ENCODE measurements around the gene GGACT.
A peak's percentile ranks its signal among the peaks of the same experiment; 100 is the strongest.

The GGACT gene

DNA sequence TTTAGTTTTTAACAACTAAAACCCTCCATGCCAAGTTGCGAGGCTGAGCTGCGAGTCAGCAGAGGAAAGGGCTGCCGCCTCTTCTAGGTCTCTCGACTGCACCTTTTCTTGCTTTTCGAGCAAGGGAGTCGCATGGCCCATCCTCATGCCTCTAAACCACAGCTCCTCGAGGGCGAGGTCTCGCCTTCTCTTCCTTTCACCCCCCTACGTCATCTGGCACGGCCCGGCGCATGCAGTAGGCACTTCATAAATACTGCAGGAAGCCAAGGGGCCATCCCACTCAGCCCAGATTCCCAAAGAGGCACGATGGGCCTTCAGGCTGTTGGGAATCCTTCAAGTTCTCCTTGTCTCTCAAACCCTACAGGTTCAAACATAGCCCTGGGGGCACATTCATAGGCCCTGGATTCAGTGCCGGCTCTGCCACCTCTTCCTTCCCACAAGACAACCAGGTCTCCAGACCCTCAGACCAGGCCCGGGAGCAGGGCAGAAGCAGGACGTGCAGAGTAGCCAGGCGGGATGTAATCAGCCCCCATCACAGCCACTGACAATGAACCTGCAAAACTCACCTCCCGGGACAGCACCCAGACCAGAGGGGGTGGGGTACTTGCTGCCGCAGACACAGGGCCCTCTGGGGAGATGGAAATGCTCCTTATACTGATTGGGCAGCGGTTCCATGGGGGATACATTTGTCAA, 41.7 kb downstream of the GGACT start:
- no peak for DNase-seq (ENCODE audit: low read depth)

DNA sequence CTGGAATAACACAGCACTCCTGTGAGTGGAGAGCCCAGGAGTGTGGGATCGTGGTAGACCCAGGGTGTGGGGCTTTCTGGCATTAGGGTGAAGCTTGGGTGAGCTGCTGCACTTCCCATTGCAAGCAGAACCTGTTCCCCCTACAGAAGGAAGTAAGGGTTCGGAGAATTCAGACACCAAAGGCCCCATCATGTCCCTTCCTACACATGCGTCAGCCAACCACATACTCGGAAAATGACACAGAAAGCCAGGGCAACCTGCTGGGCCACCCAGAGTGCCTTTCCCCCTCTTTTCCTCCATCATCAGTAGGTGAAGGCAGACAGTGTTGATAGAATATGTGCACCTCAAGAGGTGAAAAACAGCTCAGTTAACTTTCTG, 42.9 kb downstream of the GGACT start:
- DNase-seq (ENCODE audit: low read depth): no peak

DNA sequence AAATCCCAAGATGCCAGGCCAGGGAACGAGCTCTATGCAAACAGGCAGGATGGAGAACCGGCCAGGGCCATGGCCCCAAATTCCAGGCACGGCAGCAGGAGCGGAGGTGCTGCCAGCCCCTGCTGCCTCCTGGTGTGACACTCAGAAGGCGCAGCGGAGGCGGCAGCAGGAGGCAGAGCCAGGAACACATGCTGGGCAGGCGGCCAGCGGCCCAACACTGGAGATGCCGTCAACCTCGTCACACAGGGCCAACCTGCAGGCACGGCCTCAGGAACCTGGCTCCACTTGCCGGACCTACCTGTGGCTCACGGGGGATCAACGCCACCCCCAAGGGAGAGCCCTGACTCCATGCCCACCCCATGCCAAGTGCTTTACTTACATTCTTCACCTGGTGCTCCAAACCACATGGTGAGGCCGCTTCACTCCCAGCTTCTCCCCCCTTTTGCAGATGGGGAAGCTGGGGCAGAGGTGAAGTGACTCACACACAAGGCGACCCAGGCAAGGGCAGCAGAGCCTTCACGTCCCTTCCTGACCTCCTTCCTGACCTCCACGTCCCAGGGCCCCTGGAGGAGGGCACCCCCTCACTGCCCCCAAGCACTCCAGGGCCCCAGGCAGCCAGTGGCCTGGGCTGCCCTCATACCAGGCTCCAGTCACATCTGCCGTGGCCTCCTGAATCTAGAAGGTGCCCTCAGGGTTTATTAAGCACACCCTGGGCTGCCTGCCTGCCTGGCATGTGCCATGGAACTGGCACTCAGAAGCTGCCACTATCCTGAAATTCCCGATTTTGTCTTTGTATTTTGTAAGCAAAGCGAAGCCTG, 43.5 kb downstream of the GGACT start:
- no peak for DNase-seq (ENCODE audit: low read depth)

DNA sequence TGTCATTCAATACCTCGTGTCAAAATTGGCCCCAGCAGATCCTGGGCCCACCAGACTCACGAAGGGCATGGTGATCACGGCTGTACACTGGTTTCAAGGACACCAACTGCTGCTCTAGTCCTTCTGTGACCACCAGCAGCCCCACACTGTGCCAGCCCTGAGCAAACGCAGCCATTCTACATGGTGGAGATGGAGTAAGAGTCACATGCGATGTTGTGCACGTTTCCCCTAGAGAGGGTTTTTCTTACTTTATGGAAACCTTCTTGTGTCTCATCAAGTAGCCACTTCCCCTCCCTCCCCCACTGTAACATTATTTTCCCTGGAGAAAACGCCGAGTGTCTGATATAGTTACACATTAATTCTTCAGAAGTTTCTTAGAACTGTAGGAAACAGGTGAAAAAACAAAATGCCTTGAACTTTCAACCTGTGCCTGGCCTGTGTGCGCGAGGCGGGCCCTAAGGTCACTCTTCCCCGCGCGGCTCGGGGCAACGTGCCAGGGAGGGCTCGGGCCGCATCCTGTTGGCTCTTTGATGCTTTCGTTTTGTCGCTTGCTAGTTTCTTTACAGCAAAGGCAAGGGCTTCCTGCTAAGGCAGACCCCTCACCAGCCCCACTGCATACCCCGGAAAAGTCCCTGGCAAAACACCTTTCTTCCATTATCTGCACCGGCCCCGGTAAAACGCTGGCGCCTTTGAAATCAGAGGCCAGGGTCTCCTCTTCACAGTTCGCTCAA, 44.6 kb downstream of the GGACT start:
- no peak for DNase-seq (ENCODE audit: low read depth)

DNA sequence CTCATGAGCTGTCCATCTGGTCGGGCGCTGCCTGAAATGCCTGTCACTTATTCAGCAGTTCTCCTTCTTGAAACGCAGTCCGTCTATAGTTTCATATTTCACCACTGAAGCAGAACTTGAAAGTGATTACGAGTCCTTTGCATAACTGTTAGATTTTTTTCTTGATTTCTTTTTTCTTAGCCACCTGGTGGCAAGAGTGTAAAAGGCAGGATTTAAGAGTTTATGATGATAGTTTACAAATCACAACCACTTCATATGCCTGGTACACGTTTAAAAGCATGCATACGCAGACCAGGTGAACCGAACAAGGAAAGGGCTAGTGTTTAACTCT, 45.8 kb downstream of the GGACT start:
- peak; percentile 31 for DNase-seq (ENCODE audit: low read depth)

DNA sequence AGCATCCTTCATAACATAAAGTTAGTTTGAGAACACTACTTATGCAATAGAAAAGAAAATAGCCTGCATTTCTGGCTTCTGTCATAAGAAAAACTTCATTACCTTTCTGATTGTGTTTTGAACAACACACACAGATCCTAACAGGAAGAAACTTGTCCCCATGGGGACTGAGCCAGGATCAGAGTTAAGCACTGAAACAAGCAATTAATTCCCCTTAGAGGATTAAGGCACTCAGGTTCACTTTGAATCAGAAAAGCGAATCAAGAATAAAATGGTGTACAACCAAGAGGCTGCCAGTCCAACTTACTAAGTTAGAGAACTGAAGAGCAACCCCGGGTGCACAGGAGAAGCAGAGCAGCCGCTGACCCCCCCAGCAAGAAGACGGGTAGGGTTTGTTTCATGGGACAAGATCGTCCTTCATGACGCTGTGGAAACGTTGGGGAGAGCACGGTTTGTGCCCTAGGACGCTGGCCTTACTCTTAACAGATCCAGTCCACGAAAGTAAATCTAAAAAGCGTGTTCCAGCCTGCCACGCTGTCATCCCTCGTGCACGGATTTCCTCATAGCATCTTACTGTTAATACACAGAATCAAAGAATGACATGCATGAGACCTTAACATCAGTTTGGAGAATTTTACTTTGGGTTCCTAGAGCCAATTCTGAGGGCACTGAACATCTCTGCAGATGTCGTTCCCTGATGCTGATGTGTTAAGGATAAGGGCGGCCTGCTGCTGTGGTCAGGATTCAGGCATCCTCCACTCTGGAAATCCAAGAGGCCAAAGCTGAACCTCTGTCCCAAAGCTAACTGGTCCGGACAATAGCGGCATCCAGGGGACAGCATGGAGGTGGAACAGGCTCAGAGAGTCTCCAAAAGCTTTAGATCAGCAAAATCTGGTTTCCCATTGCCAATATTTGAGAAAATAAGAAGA, 46.4 kb downstream of the GGACT start:
- DNase-seq (ENCODE audit: low read depth): no peak

DNA sequence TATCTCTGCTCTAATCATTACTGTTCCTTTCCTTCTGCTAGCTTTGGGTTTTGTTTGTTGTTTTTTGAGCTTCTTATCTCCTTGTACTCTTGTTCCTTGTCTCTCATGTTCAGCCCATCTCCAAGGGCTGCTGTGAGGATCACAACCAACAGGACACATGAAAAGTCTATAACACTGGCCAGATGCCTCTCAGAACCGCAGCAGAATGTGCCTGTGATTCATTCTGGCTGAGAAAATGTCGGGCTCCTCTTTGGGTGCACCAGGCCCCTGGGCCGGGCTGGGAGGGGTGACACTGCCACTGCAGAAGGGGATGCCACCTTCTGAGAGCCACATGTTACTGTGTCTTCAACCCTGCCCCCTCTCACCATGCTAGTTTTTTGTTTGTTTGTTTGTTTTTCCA, 48.0 kb downstream of the GGACT start:
- no peak for DNase-seq (ENCODE audit: low read depth)

DNA sequence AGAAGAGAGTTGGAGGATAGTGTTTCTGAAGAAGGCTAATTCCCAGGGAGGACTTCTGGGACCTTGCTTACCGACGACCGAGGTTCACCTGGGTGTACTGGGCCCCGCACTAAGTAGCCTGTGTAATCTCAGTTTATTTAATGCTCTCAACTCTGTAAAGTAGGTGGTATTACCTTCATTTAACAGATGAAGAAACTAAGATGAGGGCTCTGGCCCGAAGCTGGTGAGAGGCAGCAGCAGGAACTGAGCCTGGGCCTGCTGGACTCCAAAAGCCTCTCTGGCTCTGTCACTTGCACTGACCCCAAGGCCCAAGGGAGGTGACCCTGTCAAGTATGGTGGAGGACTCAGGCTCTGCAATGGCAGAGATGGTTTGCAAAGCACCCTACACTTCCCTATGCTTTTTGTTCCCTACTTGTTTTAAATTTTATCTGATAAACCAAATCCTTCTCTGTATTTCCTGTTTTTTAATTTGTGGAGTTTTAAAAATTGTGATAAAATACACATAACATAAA, 50.6 kb downstream of the GGACT start:
- no peak for DNase-seq (ENCODE audit: low read depth)

DNA sequence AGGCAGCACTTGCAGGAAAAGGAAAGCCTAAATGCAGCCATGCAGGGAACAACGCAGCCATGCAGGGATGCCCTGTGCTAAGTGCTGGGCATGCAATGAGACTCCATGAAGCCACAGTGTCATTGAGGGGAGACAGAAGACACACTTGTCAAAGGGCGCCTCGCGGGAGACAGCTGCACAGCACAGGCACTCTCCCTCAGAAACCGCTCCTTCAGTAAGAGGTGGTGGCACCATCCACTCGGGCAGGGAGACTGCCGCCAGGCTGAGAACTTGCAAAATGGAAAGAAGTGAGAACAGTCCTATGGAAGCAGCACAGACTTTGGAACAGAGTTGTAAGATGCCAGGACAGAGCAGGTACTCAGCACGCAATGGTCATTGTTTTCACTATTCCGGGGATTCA, 51.1 kb downstream of the GGACT start:
- no peak for DNase-seq (ENCODE audit: low read depth)

DNA sequence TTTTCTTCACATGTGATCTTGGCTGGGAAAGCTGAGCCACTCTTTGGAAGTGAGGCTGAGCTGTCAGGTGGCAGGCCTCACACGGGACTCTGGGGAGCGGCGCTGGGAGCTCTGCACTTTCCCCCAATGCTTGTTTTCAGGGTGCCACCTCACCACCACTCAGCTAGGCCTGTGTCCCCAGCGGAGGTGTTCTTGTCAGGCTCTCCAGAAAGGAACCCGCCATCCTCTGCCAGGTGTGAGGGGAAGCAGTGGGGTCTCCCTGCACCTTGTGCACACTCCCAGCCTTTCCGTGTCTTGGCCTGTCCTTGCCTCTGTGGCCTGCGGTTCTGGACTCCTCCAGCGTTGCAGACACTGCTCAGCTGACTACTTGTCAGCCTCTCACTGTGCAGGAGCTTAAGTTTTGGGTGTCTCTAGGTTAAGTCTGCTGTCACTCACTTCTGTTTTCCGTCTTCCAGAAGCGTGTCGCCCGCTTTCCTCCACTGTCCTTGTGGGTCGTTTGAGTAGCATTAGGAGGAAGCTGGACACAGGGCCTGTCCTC, 51.9 kb downstream of the GGACT start:
- DNase-seq (ENCODE audit: low read depth): no peak

DNA sequence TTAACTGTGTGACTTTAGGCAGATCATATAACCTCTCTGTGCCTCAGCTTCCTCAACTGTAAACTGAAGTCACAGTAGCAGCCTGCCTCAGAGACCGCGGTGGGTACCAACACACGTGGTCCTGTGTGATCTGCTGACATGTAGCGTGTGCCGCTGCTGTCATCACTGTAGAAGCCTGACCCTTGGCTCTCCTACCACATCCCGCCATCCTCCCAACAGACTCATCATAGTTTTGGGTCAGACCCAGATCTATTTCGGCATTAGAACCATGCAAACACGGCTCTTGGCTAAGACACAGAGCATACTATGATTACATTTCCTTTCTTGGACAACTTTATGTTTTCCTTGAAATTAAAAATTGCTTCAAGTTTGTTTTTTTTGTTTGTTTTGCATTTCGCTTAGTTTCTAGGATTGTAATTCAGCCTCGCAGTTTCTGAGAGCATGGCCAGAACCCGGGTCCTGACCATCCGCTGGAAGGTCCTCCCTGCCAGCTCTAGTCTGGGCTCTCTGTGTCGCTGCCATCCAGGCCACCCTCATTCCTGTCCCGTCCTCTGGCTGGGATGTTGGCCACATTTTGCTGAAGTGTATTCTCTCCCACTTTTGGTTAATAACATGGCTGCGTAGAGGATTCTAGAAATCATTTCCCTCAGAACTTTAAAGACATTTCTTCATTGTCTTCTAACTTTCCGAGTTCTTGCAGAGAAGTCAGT, 53.0 kb downstream of the GGACT start:
- no peak for DNase-seq (ENCODE audit: low read depth)

DNA sequence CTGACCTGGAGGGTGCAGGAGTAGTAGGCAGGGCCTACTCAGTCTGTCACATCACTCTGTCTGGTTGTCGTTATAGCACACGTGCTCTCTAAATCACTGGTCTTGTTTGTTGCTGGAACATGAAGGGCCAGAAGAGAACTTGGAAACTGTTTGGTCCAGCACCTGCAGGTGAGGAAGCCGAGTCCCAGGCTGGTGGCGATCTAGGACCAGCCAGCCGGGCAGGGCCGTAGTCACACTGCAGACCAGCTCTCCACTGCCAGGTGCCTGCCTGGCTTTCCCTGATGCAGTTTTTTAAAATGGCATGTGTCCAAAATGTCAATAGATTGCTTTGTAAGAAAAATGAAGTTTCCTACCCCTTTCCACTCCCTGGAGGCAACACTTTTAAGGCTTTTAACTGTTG, 53.7 kb downstream of the GGACT start:
- no peak for DNase-seq (ENCODE audit: low read depth)

DNA sequence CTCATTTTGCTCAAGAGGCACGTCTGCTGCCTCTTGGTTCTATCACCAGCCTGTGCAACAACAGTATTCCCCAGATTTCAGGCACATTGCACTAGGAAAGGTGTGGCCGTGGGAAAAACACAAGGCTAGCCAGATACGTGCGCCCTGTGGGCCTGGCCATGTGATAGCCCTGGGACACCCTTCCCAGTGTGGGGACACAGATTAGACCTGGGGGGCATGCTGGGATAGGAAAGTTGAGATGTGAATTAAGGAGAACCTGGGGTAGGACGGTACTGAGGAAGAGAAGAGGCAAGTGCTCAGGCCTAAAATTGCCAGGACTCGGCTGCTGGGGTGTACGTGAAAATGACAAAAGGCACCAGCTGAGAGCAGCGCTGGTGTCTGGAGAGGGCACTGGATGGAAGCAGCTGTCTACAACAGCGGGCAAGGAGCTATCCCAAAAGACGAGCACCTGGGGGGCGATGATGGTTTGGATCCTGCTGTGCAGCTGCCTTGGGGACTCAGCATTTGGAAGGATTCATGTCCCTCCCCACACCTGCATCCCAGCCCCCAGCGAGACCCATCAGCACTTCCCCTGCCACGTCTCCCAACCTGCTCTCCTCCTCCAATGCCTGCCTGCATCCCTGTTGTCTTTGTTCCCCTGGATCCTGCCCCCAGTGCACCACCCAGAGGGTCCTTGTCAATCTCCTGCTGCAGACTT, 54.3 kb downstream of the GGACT start:
- no peak for DNase-seq (ENCODE audit: low read depth)

DNA sequence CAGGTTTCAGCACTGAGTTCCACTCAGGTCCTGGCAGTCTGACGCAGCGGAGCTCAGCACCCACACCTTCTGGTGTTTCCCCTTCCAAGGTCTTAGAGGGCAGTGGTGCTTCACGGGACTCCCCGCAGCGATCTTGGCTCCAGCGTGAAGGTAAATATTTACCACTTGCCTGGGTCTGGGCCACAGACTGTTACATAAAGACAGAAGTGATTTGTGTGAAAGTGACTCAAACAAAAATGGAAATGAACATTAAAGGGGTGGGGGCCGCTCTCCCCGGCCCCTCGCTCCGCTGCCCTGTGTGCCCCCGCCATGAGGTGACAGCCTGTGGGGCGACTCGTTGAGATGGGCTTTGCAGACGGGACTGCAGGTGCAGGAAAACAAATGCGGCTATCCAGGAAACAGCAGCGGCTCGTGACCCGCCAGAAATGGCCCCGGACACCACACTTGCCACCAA, 55.0 kb downstream of the GGACT start:
- no peak for DNase-seq (ENCODE audit: low read depth)

DNA sequence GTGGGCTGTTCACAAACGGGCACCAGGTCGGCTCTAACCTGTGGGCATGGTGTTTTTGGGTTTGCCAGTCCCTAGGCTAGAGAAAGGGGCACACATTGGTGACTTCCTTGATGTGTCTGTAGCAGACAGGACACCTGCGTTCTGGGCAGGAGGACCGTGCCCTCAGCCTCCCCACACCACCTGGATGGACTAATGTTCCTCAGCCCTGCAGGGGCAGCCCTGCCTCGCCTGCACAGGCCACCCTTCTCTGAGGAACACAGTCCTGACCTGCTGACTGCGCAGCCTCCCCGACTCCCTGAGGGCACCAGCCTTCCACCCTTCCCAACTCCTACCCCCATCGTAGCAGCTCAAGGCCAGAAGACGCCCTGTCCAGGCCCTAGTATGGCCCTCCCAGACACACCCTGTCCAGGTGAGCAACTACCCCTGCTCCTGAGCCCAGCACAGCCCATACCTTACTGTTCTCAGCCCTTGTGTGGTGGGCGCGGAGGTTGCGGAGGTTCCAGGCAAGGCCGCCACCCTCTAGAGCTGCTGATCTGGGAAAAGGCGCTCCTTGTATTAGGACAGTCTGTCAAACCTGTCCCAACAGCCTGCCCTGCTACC, 55.7 kb downstream of the GGACT start:
- no peak for DNase-seq (ENCODE audit: low read depth)

DNA sequence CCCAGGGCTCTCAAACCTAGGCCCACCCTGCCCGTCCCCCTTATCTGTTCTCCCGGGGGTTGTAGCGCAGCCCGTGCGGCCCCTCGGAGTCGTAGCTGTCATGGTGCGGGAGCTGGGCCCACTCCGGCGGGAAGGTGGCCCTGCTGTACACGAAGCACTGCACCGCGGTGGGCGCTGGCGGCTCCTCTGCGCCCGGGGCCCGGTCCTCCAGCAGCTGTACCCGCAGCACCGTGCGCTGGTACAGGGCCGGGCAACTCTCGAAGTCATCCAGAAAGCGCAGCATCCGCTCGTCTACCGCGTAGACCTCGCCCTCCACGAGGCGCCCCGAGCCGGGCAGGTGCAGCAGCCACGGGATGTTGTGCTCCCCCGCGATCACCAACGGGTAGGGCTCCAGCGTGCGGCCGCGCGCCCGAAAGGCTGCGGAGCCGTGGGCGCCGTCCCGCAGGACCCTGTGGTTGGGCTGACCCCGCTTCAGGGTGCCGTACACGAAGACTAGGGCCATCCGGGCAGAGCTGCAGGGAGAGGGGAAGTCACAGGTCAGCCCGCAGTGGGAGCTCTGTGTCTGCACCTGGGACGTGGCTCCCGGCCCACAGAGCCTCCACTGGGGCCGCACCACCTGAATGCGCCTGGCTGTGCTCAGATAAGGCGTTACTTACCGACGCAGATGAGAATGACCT, 56.4 kb downstream of the GGACT start:
- no peak for DNase-seq (ENCODE audit: low read depth)

DNA sequence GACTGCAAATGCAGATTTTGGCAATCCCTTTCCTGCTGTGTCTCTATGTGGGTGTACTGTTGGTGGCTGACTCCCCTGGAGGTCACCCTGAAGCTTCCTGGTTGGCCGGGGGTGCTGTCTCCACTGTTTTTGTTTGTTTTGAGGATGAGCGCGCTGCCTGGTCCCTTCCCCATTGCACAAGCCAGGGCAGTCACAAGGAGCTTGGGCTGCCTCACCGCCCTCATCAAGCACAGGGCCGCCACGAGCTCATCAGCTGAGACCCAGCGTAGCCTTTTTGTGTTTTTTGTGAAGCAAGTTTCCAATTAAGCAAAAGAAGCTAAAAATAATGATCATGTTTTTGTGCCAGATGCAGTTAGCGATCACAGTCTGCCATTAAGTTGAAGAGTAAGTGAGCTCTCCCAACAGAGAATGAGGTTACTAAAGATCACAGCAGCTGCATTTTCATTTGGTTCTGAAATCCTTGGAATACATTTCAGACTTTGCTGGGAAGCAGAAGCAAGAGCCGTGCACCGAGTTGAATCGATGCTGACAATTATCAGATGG, 57.8 kb downstream of the GGACT start:
- DNase-seq (ENCODE audit: low read depth): no peak

DNA sequence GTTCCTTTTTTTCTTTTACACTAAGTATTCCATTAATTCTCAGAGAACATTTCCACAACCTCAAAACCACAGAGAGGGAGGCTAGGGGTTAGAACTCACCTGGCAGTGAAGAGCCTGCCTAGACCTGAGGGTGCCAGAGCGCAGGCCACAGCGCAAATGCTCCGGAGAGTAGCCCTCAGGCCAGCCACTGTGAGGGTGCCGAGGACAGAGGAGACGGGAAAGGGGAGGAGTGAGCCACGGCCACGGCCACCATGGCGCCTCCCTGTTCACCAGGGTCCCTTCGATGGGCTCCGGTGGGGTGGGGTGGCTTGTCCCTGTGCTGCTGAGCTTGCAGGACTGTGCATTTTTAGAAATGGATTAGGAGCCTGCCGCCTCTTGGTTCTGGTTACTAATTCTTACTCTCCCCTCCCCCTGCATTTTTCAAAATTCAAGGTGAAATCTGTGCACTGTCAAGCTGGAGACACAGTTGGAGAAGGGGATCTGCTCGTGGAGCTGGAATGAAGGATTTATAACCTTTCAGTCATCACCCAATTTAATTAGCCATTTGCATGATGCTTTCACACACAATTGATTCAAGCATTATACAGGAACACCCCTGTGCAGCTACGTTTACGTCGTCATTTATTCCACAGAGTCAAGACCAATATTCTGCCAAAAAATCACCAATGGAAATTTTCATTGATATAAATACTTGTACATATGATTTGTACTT, 58.8 kb downstream of the GGACT start:
- DNase-seq (ENCODE audit: low read depth): no peak

All from GM04504 (cell line).